SHP77 (cell line): Measurements from ENCODE around the gene PRDM12.

Experiments
- DNase-seq, 2 experiments: peaks; one replicate each; lab custom pipeline; 2025; lab: John Stamatoyannopoulos, UW

The PRDM12 gene

DNA sequence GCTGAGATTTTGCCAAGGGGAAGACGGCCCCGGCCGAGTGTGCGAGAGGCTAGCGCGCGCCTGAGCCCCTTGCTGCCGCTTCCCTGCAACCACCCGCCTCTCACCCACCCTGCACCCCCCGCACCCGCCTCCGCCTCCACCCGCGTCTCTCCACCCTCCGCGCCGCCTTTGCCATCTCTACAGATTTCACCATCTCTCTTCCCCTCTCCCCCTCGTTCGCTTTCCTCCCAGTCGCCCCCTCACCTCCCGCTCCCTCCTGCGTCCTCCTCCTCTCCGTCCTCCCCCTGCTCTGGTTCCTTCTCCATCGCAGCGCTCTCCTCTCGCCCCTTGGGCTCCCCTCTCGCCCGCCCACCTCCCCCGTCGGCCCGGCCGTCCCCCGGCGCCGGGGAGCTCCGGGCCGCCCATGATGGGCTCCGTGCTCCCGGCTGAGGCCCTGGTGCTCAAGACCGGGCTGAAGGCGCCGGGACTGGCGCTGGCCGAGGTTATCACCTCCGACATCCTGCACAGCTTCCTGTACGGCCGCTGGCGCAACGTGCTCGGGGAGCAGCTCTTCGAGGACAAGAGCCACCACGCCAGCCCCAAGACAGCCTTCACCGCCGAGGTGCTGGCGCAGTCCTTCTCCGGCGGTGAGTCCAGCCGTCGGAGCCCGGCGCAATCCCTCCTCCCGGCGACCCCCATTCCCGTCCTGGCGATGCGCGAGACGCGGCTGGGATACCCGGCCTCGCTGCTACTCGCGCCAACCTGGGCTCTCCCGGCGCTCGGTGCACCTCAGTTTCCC lies at the start of gene PRDM12:
Gene PRDM12, plus strand, starts transcription at position 344 of the 778 bp plus-strand sequence. Its CDS starts 60 bp downstream, at position 404.
- no peak for DNase-seq

GRCh38 chr9:130616451-130616850 lies 47.9 kb upstream of the PRDM12 start:
- no peak for DNase-seq

- DNase-seq = no peak
Measured at GRCh38 chr9:130623466-130623865, 40.9 kb upstream of the PRDM12 start.

DNA sequence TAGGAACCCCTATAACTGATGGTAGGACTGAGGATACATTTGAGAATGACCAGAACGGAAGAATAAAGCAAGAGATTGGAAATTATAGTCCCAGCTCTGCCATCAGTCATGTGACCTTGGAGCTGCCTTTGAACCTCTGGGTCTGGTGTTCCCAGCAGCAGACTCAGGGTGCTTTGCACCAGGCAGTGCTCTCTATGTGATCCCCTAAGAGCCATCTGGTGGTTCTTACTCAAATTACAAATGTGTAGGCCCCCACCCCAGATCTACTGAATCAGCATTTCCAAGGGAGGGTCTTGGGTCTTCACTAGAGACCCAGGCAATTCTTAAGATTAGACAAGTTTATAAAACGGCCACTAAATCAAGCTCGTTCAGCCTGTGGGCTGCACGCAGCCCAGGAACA lies 40.2 kb upstream of the PRDM12 start:
- DNase-seq = no peak

DNA sequence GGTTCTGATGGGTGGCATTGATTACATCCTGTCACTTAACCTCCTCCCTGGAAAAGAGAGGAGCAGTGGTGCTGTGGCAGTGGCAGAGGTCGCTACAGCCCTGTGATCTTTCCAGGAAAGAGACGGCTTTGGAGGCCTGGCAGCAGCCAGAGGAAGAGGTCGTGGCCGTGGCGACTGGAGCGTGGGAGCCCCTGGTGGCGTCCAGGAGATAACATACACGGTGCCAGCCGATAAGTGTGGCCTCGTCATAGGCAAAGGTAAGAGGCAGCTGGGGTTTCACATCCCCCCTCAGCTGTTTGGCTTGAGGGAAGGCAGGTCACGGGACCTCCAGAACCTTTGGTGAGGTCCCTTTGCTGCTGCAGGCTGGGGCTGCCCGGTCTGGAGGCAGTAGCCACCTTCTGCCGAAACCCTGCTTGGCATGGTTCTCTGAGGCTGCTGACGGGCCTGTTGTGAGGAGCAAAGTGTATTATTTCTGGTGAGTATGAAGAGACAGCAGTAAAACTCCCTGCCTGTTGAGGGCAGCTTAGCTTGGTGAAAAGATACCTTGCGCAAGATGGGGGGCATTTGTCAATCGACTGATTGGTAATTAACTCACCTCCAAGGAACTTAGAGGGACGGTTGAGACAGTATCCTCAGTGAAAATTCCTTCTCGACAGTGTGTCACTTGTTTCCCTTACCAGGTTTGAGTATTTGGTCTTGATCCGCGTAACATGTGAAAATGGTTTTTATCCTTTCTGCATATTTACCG lies 38.0 kb upstream of the PRDM12 start:
- no peak for DNase-seq

GRCh38 chr9:130627051-130627450 lies 37.3 kb upstream of the PRDM12 start:
- DNase-seq = no peak

- no peak for DNase-seq
Measured at GRCh38 chr9:130627896-130628792, 36.2 kb upstream of the PRDM12 start.

- no peak for DNase-seq
Measured at GRCh38 chr9:130629443-130630070, 34.8 kb upstream of the PRDM12 start.

DNA sequence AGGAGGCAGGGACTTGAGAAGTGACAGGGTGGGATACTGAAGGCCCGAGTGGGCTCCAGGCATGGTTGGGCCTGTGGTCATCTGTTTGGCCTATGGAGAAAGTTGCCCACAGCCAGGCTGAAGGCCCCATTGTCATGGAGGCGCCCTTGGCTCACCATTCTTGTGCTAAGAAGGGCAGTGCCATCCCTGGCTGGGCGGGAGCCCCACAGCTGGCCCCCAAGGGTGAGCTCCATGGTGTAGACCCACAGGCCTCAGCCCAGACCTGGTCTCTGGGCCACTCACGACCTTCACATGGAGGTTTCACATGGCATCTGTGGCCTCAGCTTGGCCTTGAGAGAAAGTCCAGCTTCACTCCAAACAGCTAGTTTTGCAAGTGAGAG lies 34.3 kb upstream of the PRDM12 start:
- DNase-seq = no peak

DNA sequence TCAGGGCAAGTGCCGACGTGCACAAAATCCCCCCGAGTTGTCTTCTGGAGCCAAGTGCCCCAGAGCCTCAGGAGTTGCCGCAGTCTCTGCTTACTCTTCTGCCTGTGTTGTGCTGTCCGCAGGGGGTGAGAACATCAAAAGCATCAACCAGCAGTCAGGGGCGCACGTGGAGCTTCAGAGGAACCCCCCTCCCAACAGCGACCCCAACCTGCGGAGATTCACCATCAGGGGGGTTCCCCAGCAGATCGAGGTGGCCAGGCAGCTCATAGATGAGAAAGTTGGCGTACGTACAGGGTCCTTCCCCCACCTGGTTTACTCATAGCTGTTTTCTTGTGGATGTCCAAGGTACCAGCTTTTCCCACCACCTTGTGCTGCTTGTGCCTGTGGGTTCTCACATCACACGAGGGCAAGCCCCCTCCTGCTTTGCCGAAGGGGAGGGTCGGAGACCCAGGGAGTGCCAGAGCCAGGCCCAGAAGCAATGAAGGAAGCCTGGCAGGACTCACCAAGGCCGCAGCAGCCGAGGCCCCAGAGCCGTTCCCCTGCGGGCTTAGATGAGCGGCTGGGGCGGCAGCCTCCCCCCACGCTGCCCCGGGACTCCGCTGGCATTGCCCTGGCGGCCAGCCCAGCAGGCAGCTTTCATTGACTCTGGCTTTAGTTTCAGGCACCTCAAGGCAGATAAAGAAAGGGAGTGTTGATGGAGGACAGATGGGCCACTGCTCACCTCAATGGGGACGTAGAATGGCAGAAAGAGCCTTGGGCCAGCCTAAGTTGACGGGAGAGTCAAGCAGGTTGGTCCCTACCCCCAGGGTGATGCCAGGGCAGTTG lies 33.7 kb upstream of the PRDM12 start:
- DNase-seq = no peak

DNA sequence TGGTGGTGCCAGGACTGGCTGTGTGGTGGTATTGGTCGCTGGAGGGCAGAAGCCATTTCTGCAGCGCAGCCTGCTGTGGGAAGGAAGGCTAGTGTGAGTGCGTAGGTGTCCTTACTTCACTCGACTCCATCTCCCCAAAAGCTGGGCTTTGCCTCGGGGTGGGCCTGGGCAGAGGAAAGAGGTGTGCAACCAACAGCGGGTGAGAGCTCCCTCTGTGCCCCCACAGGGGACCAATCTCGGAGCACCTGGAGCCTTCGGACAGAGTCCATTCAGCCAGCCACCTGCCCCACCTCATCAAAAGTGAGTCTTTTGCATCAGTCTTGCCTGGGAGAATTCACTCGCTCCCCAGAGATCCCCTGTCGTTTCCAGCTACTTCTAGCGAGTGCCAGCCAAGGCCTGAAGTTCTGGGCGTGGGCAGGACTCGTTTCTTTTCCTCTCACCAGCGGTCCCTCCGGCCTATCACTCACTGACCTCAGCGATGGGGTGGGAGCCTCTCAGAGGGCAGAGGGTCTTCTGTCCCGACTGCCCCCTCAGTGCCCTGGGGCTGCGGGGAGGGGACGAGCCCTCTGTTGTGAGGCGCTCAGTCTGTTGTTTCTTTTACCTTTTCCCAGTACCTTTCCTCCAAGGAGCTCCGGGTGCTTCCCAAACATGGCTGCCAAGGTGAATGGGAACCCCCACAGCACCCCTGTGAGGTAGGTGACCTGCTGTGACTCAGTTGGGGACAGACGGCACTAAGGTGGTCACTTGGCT lies 32.9 kb upstream of the PRDM12 start:
- no peak for DNase-seq

DNA sequence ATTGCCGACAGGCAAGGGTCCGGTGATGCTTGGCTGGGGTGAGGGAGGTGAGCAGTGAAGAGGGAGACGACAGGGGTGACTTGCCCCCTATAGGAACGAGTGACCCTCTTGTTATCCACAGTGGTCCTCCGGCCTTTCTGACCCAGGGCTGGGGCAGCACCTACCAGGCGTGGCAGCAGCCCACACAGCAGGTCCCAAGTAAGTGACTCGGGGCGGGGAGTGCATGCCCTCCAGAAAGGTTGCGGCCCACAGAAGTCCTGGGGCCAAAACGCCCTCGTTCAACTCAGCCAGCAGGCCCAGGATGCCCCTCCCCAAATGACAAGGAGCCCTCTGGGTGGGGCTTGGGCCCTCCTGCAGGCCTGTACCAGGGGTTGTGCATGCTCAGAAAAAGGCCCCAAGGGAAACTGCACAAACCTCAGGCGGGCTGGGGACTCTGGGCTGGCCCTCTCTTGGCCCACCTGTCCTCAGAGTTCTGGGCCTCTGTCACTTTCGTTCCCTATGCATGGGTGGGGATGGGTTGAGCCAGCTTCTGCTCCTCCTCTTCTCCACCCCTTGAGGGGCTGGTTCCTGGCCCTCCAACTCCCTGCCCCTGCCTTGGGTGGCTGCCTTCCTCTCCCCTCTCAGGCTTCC lies 32.2 kb upstream of the PRDM12 start:
- no peak for DNase-seq

GRCh38 chr9:130632841-130633240 lies 31.6 kb upstream of the PRDM12 start:
- no peak for DNase-seq

- no peak for DNase-seq
Measured at GRCh38 chr9:130633336-130634190, 30.8 kb upstream of the PRDM12 start.

GRCh38 chr9:130634191-130634768 lies 30.1 kb upstream of the PRDM12 start:
- no peak for DNase-seq

DNA sequence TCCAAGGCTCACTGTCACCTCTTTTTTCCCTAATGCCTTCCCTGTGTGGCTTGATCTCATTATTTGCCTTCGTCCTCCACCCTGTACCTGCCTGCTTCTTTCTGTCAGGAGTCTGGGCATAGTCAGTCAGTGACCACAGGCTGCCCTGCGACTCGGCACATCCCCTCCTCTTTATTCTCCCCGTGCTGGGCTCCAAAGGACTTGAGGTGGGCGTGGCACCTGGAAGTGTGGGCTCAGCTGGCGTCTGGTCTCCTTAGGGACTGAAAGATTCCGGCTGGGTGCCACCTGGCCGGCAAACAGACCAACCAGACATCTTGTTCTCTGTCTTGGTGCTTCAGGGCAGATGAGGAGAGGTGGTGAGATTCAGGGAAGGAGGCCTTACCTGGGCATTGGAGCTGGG lies 29.6 kb upstream of the PRDM12 start:
- no peak for DNase-seq

DNA sequence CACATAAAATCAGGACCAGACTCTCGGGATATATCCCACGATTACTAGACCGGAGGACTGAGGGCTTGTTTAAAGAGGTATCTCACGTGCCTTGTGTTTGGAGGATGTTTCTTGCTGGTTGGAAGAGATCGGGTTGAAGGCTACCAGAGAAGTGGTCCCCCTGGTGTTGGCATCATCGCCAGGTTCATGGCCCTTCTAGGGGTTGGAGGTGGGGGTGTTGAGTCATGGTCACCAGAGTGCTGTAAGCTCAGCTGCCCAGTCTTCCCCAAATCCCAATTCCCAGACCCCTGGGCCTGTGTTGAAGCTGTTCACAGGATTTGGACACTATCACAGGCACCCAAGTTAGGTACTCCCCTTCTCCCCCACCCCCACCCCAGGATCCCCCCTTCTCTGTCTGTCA lies 29.1 kb upstream of the PRDM12 start:
- DNase-seq = no peak
